ENCODE measurements around the gene PTPRN2. TPM values are rescaled to one million over a fixed set of nuclear protein-coding genes. Genes with fewer than 3 reads are reported as not detected.

The PTPRN2 gene
- total and polyA plus RNA-seq, 2 of the 8 experiments (the other 6 are each of a cell fraction or from before 2014, with no cell fraction given) = 2.6 to 4.5 TPM

GRCh38 chr7:158458716-158459282 lies 128.8 kb downstream of the PTPRN2 start (continued):
- TF ChIP-seq PHF8 (conservative IDR thresholded peaks at IDR 0.05; ENCODE audit: low read depth, low read length) (no peak), SIRT6 (IDR thresholded peaks at IDR 0.05; ENCODE audit: low read length) (no peak)

Data from H1 (cell line).